ENCODE measurements around the gene PPP2R2C. TPM values are rescaled to one million over a fixed set of nuclear protein-coding genes. Genes with fewer than 3 reads are reported as not detected.

The PPP2R2C gene
- total RNA-seq, 1 experiment from 2014 or later = 26.7 TPM

DNA sequence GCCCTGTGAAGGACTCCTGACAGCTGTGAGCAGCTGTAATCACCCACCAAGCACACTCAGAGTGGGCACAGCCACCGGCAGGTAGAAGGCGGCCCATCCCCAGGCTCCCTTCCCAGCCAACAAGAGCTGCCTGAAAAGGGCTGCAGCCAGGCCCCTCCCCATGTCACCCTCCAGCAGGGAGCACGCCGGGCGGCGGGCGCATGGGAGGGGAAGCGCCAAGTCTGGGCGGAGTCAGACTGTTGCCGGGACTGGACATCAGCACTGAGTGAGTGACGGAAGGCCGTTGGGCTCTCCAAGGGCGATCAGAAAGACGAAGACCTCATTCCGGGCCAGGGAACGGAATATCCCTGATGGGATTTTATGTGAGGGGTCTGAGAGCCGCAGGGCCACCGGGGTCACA is 82.1 kb downstream of the PPP2R2C start:
- BruUV-seq (replicated peaks) = no TSS peak
- peaks cover 13% of the 10 kb centered on the region for H3K4me1 ChIP-seq (ENCODE audit: control insufficient read depth, insufficient read depth, low read length)
- intact Hi-C loops (cut with micrococcal nuclease; ENCODE audit: unreplicated experiment) = no loop called here
- H3K27me3 ChIP-seq (ENCODE audit: control insufficient read depth, insufficient read depth, low read length) = no peaks in the 10 kb centered on the region
- no peak overlapping the region for H3K4me3 ChIP-seq (ENCODE audit: low read depth in 2 of 2, low read length in 2 of 2)
- H3K27ac ChIP-seq (ENCODE audit: low read length) = no peak overlapping the region
- no peak for DNase-seq (ENCODE audit: low read depth, low spot score)
- TF ChIP-seq TCF7L2 (IDR thresholded peaks at IDR 0.05; ENCODE audit: low read depth, low read length) = no peak
- CTCF ChIA-PET = interaction anchor here (0.5 kb wide), 1 partner anchor 152 kb away, joined by 6 read pairs; no protein-coding TSS in a partner anchor
- no peak for ATAC-seq
- no peaks in the 10 kb centered on the region for H3K9me3 ChIP-seq (ENCODE audit: control insufficient read depth, insufficient read depth, low read depth, low read length)
- no peaks in the 10 kb centered on the region for H3K36me3 ChIP-seq (ENCODE audit: control insufficient read depth, insufficient read depth, low read length)
- in situ Hi-C loops (cut with HindIII; ENCODE audit: low pct_unique_long_range_greater_than_20kb, low sequenced_read_pairs) = no loop called here
- POLR2A ChIA-PET = no interaction called here

DNA sequence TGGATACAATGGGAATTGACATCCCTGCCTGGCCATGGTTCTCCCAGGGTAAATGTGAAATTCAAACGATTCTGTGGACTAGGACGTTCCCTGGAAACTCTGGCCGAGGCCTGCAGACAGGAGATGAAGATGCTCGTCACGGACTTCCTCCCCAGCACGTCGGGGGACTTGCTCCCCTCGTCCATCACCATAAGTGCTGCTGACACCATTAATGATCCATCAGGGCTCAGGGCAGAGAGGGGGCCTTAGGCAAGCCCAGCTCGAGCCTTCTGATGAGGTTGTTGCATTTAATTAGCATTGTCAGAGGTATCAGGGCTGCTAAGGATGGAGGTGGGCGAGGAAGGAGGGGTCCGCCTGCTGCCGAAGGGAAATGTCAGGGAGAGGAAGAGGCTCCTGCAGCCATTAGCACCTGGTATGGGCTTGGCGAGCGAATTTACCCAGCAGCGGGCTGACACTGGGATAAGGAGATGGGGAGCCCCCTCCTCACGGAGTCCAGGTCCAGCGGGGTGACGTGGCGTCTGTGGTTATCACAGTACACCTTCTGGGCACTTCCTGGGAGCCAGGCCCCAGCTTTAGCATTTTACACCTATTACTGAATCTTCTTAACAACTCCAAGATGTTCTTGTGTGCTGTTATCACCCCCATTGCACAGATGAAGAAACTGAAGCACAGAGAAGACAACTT is 83.1 kb downstream of the PPP2R2C start:
- intact Hi-C loops (cut with micrococcal nuclease; ENCODE audit: unreplicated experiment) = no loop called here
- no TSS peak for BruUV-seq (replicated peaks)
- ChIA-PET CTCF (interaction anchor here (0.7 kb wide), 1 partner anchor 161 kb away, joined by 12 read pairs; no protein-coding TSS in a partner anchor), POLR2A (interaction anchor here (0.7 kb wide), 1 partner anchor 284 kb away, joined by 3 read pairs; a partner anchor contains a TSS)
- Histone ChIP-seq H3K36me3 (ENCODE audit: control insufficient read depth, insufficient read depth, low read length) (no peaks in the 10 kb centered on the region), H3K27ac (ENCODE audit: low read length) (no peak overlapping the region), H3K9me3 (ENCODE audit: control insufficient read depth, insufficient read depth, low read depth, low read length) (no peaks in the 10 kb centered on the region), H3K4me3 (ENCODE audit: low read depth in 2 of 2, low read length in 2 of 2) (no peak overlapping the region), H3K27me3 (ENCODE audit: control insufficient read depth, insufficient read depth, low read length) (no peaks in the 10 kb centered on the region), H3K4me1 (ENCODE audit: control insufficient read depth, insufficient read depth, low read length) (peaks cover 13% of the 10 kb centered on the region)
- in situ Hi-C loops (cut with HindIII; ENCODE audit: low pct_unique_long_range_greater_than_20kb, low sequenced_read_pairs) = no loop called here
- ATAC-seq (no peak), DNase-seq (ENCODE audit: low read depth, low spot score) (no peak)
- TF ChIP-seq, protein P1, sequence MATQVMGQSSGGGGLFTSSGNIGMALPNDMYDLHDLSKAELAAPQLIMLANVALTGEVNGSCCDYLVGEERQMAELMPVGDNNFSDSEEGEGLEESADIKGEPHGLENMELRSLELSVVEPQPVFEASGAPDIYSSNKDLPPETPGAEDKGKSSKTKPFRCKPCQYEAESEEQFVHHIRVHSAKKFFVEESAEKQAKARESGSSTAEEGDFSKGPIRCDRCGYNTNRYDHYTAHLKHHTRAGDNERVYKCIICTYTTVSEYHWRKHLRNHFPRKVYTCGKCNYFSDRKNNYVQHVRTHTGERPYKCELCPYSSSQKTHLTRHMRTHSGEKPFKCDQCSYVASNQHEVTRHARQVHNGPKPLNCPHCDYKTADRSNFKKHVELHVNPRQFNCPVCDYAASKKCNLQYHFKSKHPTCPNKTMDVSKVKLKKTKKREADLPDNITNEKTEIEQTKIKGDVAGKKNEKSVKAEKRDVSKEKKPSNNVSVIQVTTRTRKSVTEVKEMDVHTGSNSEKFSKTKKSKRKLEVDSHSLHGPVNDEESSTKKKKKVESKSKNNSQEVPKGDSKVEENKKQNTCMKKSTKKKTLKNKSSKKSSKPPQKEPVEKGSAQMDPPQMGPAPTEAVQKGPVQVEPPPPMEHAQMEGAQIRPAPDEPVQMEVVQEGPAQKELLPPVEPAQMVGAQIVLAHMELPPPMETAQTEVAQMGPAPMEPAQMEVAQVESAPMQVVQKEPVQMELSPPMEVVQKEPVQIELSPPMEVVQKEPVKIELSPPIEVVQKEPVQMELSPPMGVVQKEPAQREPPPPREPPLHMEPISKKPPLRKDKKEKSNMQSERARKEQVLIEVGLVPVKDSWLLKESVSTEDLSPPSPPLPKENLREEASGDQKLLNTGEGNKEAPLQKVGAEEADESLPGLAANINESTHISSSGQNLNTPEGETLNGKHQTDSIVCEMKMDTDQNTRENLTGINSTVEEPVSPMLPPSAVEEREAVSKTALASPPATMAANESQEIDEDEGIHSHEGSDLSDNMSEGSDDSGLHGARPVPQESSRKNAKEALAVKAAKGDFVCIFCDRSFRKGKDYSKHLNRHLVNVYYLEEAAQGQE (IDR thresholded peaks at IDR 0.05; ENCODE audit: insufficient read depth in 1 of 2, low read depth in 2 of 2, low read length in 1 of 2) = no peak
- TF ChIP-seq, protein P2, sequence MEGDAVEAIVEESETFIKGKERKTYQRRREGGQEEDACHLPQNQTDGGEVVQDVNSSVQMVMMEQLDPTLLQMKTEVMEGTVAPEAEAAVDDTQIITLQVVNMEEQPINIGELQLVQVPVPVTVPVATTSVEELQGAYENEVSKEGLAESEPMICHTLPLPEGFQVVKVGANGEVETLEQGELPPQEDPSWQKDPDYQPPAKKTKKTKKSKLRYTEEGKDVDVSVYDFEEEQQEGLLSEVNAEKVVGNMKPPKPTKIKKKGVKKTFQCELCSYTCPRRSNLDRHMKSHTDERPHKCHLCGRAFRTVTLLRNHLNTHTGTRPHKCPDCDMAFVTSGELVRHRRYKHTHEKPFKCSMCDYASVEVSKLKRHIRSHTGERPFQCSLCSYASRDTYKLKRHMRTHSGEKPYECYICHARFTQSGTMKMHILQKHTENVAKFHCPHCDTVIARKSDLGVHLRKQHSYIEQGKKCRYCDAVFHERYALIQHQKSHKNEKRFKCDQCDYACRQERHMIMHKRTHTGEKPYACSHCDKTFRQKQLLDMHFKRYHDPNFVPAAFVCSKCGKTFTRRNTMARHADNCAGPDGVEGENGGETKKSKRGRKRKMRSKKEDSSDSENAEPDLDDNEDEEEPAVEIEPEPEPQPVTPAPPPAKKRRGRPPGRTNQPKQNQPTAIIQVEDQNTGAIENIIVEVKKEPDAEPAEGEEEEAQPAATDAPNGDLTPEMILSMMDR (IDR thresholded peaks at IDR 0.05) = no peak
- TF ChIP-seq TCF7L2 (IDR thresholded peaks at IDR 0.05; ENCODE audit: low read depth, low read length) (no peak), POLR2AphosphoS5 (IDR thresholded peaks at IDR 0.05; ENCODE audit: low read depth, low read length) (no peak), SIN3A (IDR thresholded peaks at IDR 0.05; ENCODE audit: borderline replicate concordance, insufficient read depth, low read depth, low read length) (no peak)

DNA sequence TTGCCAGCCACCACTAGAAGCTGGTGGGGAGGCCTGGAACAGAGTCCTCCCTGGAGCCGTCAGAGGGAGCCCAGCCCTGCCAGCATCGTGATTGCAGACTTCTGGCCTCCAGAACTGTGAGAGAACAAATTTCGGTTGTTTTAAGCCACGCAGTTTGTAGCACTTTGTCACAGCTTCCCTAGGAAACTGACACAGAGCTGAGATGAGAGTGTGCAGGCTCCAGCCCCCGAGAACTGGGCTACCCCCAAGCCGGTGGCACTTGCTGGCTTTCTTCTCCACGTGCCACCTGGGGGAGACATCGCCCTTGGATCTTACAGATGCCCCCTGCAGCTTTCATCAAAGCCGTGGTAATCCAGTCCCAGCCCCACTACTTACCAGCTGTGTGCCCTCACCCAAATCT is 83.7 kb downstream of the PPP2R2C start:
- no TSS peak for BruUV-seq (replicated peaks)
- in situ Hi-C loops (cut with HindIII; ENCODE audit: low pct_unique_long_range_greater_than_20kb, low sequenced_read_pairs) (no loop called here), intact Hi-C loops (cut with micrococcal nuclease; ENCODE audit: unreplicated experiment) (no loop called here)
- Histone ChIP-seq H3K27ac (ENCODE audit: low read length) (no peak overlapping the region), H3K36me3 (ENCODE audit: control insufficient read depth, insufficient read depth, low read length) (no peaks in the 10 kb centered on the region), H3K9me3 (ENCODE audit: control insufficient read depth, insufficient read depth, low read depth, low read length) (no peaks in the 10 kb centered on the region), H3K4me1 (ENCODE audit: control insufficient read depth, insufficient read depth, low read length) (peaks cover 10% of the 10 kb centered on the region), H3K4me3 (ENCODE audit: low read depth in 2 of 2, low read length in 2 of 2) (no peak overlapping the region), H3K27me3 (ENCODE audit: control insufficient read depth, insufficient read depth, low read length) (no peaks in the 10 kb centered on the region)
- CTCF ChIA-PET = interaction anchor here (0.7 kb wide), 1 partner anchor 162 kb away, joined by 12 read pairs; no protein-coding TSS in a partner anchor
- ATAC-seq (no peak), DNase-seq (ENCODE audit: low read depth, low spot score) (no peak)
- POLR2A ChIA-PET = interaction anchor here (0.7 kb wide), 1 partner anchor 285 kb away, joined by 3 read pairs; a partner anchor contains a TSS
- TF ChIP-seq TCF7L2 (IDR thresholded peaks at IDR 0.05; ENCODE audit: low read depth, low read length) (no peak), POLR2AphosphoS5 (IDR thresholded peaks at IDR 0.05; ENCODE audit: low read depth, low read length) (no peak), SIN3A (IDR thresholded peaks at IDR 0.05; ENCODE audit: borderline replicate concordance, insufficient read depth, low read depth, low read length) (no peak)
- TF ChIP-seq, protein P2 (IDR thresholded peaks at IDR 0.05) = no peak; the same call in 1 of the 2 replicates
- TF ChIP-seq, protein P1 (IDR thresholded peaks at IDR 0.05; ENCODE audit: insufficient read depth in 1 of 2, low read depth in 2 of 2, low read length in 1 of 2) = no peak
